RPMI8226 (cell line): ENCODE data around the gene PDXDC1.
"Not testable (repeated sequence)": the region's sequence is repeated elsewhere in the genome, so short reads cannot be mapped to it uniquely, and the experiment has no call there.

Source experiments
- DNase-seq: peaks from one replicate; pipeline ENCODE4 v3.0.0-alpha.2; 2015

Gene PDXDC1

GRCh38 chr16:14974656-14975417 is at the start of gene PDXDC1:
TSS of gene PDXDC1 (plus strand) at chr16:14975026. CDS start at chr16:14975200, 174 bp downstream.
- peak; percentile 99 for DNase-seq

GRCh38 chr16:14928064-14928714 is 46.6 kb upstream of the PDXDC1 start:
- DNase-seq, result not testable (repeated sequence)

- not testable (repeated sequence) for DNase-seq
Observed at GRCh38 chr16:14929176-14929575, 45.6 kb upstream of the PDXDC1 start.

GRCh38 chr16:14930246-14930645 is 44.6 kb upstream of the PDXDC1 start:
- not testable (repeated sequence) for DNase-seq

GRCh38 chr16:14930971-14931370 is 43.9 kb upstream of the PDXDC1 start:
- not testable (repeated sequence) for DNase-seq

GRCh38 chr16:14932581-14933375 is 42.0 kb upstream of the PDXDC1 start:
- DNase-seq, result not testable (repeated sequence)

GRCh38 chr16:14937143-14937542 is 37.7 kb upstream of the PDXDC1 start, which contains the start of gene NPIPA1:
TSS of gene NPIPA1 (plus strand) at chr16:14937443. CDS start at chr16:14937443, 0 bp downstream.
- DNase-seq, result not testable (repeated sequence)

GRCh38 chr16:14937994-14938393 is 36.8 kb upstream of the PDXDC1 start:
- not testable (repeated sequence) for DNase-seq

GRCh38 chr16:14942686-14943085 is 32.1 kb upstream of the PDXDC1 start:
- DNase-seq, result not testable (repeated sequence)

GRCh38 chr16:14955546-14956231 is 19.1 kb upstream of the PDXDC1 start:
- DNase-seq, result no peak

GRCh38 chr16:14957576-14958322 is 17.1 kb upstream of the PDXDC1 start:
- no peak for DNase-seq

- DNase-seq, result no peak
Observed at GRCh38 chr16:14958323-14958600, 16.6 kb upstream of the PDXDC1 start.

- no peak for DNase-seq
Observed at GRCh38 chr16:14958970-14959369, 15.9 kb upstream of the PDXDC1 start.

- DNase-seq, result no peak
Observed at GRCh38 chr16:14961405-14962186, 13.2 kb upstream of the PDXDC1 start.

GRCh38 chr16:14963281-14964173 is 11.3 kb upstream of the PDXDC1 start:
- no peak for DNase-seq

- DNase-seq, result no peak
Observed at GRCh38 chr16:14965328-14965727, 9.5 kb upstream of the PDXDC1 start.

- not testable (repeated sequence) for DNase-seq
Observed at GRCh38 chr16:14969795-14970194, 5.0 kb upstream of the PDXDC1 start.

GRCh38 chr16:14971621-14972228 is 3.1 kb upstream of the PDXDC1 start:
- not testable (repeated sequence) for DNase-seq

- DNase-seq, result not testable (repeated sequence)
Observed at GRCh38 chr16:14973785-14974322, 972 bp upstream of the PDXDC1 start.

- peak; percentile 89 for DNase-seq
Observed at GRCh38 chr16:14974331-14974655, 533 bp upstream of the PDXDC1 start.
